Ovary (tissue), 9 donors: ENCODE results near the gene BRD3. TPM values are rescaled to one million over a fixed set of nuclear protein-coding genes. Genes with fewer than 3 reads are reported as not detected.

Source experiments
- DNase-seq, 5 donors: peaks; one replicate each; pipeline ENCODE4 v3.0.0-alpha.2; 2019 to 2020
- H3K27ac ChIP-seq, 2 donors: fragments of 200-600 bp; one replicate each; pipeline versions ENCODE4 v1.5.1 to v1.8.0; 2019 to 2022
- H3K27me3 ChIP-seq: fragments of 200-600 bp; one replicate; pipeline ENCODE4 v1.8.0; 2022
- H3K36me3 ChIP-seq: fragments of 200-600 bp; sonication (generic); one replicate; pipeline ENCODE4 v1.5.1; 2019
- H3K4me1 ChIP-seq: one replicate; pipeline ENCODE4 v1.8.1; 2013; ENCODE audit warnings: mild to moderate bottlenecking, moderate library complexity; ENCODE audit not compliant: insufficient read depth
- H3K4me3 ChIP-seq: fragments of 200-600 bp; sonication (generic); one replicate; pipeline ENCODE4 v1.5.1; 2017
- H3K9me3 ChIP-seq, 2 donors: fragments of 200-600 bp in 1 of 2; sonication (generic) in 1 of 2; one replicate each; pipeline versions ENCODE4 v1.5.1 to v1.8.1; 2013 to 2019; ENCODE audit warnings: mild to moderate bottlenecking in 1 of 2, moderate library complexity in 1 of 2
- EP300 ChIP-seq: sonication (generic); formaldehyde crosslinking; IDR thresholded peaks from one replicate; pipeline ENCODE4 v1.6.1; 2017; ENCODE audit warnings: antibody characterized with exemption
- POLR2A ChIP-seq: fragments of 450-650 bp; IDR thresholded peaks from one replicate; pipeline ENCODE4 v1.6.1; 2017; ENCODE audit warnings: antibody characterized with exemption, mild to moderate bottlenecking, moderate library complexity
- WGBS, 3 donors: extraction: QIAGEN DNeasy Blood & Tissue Kit in 1 of 3; methylation state at CpG; one replicate each; pipeline versions ENCODE4 v1.1.5 to v1.1.7; 2013 to 2017; 5-methylcytosine and 5-hydroxymethylcytosine counted together
- intact Hi-C, 4 donors: fragments of 100-400 bp; cut with DNase I; formaldehyde crosslinking; loops; one replicate each; pipeline versions ENCODE4 v1.11.0 to v1.15.1; 2022 to 2023
- polyA plus RNA-seq, 2 donors: library from polyadenylated mRNA; stranded (reverse); fragments of 200-250 nt in 1 of 2; fragments of 350-450 nt in 1 of 2; fragmentation: Illumina TruSeq in 1 of 2; extraction: RNeasy Lipid Tissue Mini Kit (QIAGEN cat#74804) in 1 of 2; gene quantifications; one replicate each; pipeline ENCODE4 v1.2.3, GENCODE V29; 2013 to 2014
- total RNA-seq, 7 donors: library from RNA; depleted of rRNA in 2 of 7; stranded (reverse); fragments of >200 nt in 2 of 7; fragmentation: NEBNext Ultra II Directional in 3 of 7; extraction: Animal tissue kit (Norgen Biotek cat#: 25700) in 3 of 7; gene quantifications; one replicate each; pipeline versions ENCODE4 v1.1.0 to v1.2.4, GENCODE V29; 2016 to 2023
- TF ChIP-seq, protein P1 (sequence below), 3 donors: fragments of 450-650 bp in 2 of 3; fragments of 200-600 bp in 1 of 3; IDR thresholded peaks; one replicate each; pipeline versions ENCODE4 v1.5.1 to v1.8.0; 2016 to 2022; ENCODE audit warnings: antibody characterized with exemption in 3 of 3, mild to moderate bottlenecking in 1 of 3
- donor health status: DM: no; HTN: no; CAD: no; lungs with moderate emphysema.
- donor health status: DM: no; HTN: no; CAD: no.
- donor health status: Bipolar disorder and iron deficiency.
- donor health status: DM: yes; HTN: yes; CAD: no.
- donor health status: DM: no; HTN: no; CAD: no.
- donor health status: DM: yes; HTN: yes; CAD: no.

The BRD3 gene
- total and polyA plus RNA-seq, 9 donors: 14.9 to 52.1 (median 39.2) TPM

DNA sequence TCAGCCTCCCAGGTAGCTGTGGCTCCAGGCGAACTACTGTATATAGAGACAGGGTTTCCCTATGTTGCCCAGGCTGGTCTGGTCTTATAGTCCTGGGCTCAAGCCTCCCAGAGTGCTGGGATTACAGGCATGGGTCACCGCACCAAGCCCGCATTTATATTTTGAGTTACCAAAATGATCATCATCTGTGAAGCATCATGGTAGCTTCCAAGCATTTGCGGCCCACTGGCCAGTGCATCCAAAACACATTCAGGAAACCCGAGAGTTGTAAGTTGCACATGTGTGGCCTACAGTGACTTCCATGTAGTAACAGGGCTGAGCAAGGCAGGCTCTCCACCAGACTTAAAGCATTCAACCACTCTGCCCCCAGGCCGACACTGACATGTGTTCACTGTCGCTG is 40.3 kb downstream of the BRD3 start:
- intact Hi-C loops: loop anchor here in 1 of 4 donors (10.0 kb wide), 1 partner anchor 107 kb away; the partner anchor contains the start of gene WDR5
- no peaks in the 10 kb centered on the region for H3K27me3 ChIP-seq
- TF ChIP-seq, protein P1, sequence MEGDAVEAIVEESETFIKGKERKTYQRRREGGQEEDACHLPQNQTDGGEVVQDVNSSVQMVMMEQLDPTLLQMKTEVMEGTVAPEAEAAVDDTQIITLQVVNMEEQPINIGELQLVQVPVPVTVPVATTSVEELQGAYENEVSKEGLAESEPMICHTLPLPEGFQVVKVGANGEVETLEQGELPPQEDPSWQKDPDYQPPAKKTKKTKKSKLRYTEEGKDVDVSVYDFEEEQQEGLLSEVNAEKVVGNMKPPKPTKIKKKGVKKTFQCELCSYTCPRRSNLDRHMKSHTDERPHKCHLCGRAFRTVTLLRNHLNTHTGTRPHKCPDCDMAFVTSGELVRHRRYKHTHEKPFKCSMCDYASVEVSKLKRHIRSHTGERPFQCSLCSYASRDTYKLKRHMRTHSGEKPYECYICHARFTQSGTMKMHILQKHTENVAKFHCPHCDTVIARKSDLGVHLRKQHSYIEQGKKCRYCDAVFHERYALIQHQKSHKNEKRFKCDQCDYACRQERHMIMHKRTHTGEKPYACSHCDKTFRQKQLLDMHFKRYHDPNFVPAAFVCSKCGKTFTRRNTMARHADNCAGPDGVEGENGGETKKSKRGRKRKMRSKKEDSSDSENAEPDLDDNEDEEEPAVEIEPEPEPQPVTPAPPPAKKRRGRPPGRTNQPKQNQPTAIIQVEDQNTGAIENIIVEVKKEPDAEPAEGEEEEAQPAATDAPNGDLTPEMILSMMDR (IDR thresholded peaks at IDR 0.05): no peak
- TF ChIP-seq POLR2A (no peak), EP300 (no peak)
- WGBS, 3 donors: 85 to 90% (median 87%) methylated on average over 7 of the region's 7 CpGs
- no peaks in the 10 kb centered on the region for H3K9me3 ChIP-seq
- no peak overlapping the region for H3K4me3 ChIP-seq
- no peaks in the 10 kb centered on the region for H3K36me3 ChIP-seq
- DNase-seq: no peak
- peaks cover 5% of the 10 kb centered on the region for H3K4me1 ChIP-seq
- no peak overlapping the region for H3K27ac ChIP-seq

DNA sequence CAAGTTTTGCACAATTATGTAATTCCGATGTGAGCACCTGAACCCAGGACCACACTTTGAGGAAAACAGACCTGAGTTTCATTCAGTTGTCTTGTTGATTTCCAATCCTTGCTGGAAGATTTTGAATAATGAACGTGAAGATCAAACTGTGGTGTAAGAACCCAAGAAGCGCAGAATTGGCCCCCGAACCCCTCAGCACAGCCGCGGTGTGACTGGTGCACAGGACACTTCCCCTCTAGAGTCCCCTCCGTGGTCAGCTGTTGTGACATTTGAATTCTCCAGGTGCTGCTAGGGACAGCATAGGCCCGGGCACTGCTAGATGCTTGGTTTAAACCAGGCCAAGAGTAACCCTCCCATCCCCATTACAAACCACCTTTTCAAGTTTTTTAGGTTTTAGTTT is 40.8 kb downstream of the BRD3 start:
- TF ChIP-seq EP300: no peak
- peaks cover 5% of the 10 kb centered on the region for H3K4me1 ChIP-seq
- no peak overlapping the region for H3K4me3 ChIP-seq
- H3K9me3 ChIP-seq: no peaks in the 10 kb centered on the region
- DNase-seq: peak in 1 of 5 donors; percentile 28
- intact Hi-C loops: loop anchor here in 1 of 4 donors (10.0 kb wide), 1 partner anchor 108 kb away; the partner anchor contains the start of gene WDR5
- no peaks in the 10 kb centered on the region for H3K27me3 ChIP-seq
- WGBS, 3 donors: 91 to 93% (median 93%) methylated on average over 8 of the region's 8 CpGs
- H3K27ac ChIP-seq: no peak overlapping the region
- no peaks in the 10 kb centered on the region for H3K36me3 ChIP-seq

DNA sequence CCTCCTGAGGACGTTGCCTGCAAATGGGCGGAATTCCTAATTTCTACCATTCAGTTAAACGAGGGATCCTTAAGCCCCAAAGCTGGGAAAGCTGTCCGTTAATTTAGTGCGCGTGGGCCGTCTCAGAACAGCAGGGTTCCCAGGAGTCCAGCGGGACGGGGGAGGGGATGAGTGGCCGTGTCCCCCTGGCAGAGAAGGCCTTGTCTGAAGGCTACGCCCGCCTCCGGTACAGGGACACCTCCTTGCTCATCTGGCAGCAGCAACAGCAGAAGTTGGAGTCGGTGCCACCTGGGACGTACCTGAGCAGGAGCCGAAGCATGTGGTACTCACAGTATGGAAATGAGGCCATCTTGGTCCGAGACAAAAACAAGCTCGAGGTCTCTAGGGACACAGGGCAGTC is 41.2 kb downstream of the BRD3 start:
- Histone ChIP-seq H3K4me1 (peaks cover 5% of the 10 kb centered on the region), H3K9me3 (no peaks in the 10 kb centered on the region), H3K4me3 (no peak overlapping the region), H3K36me3 (no peaks in the 10 kb centered on the region), H3K27ac (no peak overlapping the region), H3K27me3 (no peaks in the 10 kb centered on the region)
- peak in 4 of 5 donors; percentile 41 to 70 (median 62) for DNase-seq
- WGBS, 3 donors: 80 to 88% (median 82%) methylated on average over 18 of the region's 18 CpGs
- TF ChIP-seq EP300: no peak
- TF ChIP-seq POLR2A: no peak
- TF ChIP-seq, protein P1 (IDR thresholded peaks at IDR 0.05): no peak
- intact Hi-C loops: loop anchor here in 1 of 4 donors (10.0 kb wide), 1 partner anchor 108 kb away; the partner anchor contains the start of gene WDR5

DNA sequence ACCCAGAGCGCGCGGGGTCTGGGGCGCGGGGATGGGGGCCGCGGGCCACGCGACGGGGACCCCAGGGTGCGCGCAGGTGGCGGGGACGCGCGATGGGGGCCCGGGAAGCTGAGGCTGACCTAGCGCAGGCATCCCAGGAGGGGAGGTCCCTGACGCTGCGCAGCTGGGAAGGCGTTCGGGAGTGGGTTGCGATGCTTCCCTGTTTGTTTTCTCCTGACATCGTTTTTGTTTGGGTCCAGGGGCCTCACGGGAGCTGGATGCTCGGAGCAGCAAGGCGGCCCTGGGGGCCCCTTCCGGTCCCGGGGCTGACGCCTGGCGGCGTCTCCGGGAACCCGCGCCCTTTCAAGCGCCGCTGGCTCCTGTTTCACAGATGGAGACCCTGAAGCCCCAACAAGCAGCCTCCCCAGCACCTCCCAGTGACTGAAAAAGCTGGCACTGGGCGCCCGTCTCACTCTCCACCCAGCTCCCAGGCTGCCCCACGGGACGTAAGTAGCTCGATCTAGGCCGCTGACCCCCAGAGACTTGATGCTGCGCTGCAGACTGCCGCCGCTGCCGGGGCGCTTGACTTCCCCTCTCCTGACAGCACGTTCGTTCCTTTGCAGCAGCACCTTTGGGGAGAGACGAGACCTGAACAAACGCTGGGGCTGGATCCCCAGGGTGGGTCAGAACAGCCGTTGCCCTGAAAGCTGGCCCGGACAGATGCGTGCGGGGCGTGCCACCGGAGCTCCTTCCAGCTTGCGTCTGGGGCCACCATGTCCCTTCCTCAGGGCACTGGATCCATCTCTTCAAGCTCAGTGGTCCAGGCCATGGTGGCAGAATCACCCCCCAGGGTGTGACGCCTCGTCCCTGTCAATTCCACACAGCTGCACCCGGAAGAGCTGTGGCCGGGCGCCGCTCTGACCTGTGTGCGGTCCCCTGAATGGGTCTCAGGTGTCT is 42.0 kb downstream of the BRD3 start:
- peak; percentile 39 to 73 (median 59) for DNase-seq
- no peaks in the 10 kb centered on the region for H3K9me3 ChIP-seq
- peak overlapping the region; percentile 62 to 79 for H3K27ac ChIP-seq
- no peaks in the 10 kb centered on the region for H3K36me3 ChIP-seq
- intact Hi-C loops: loop anchor here in 1 of 4 donors (10.0 kb wide), 1 partner anchor 109 kb away; the partner anchor contains the start of gene WDR5
- TF ChIP-seq POLR2A: no peak
- TF ChIP-seq EP300: no peak
- TF ChIP-seq, protein P1 (IDR thresholded peaks at IDR 0.05): no peak
- H3K4me1 ChIP-seq: peaks cover 5% of the 10 kb centered on the region
- H3K4me3 ChIP-seq: peak overlapping the region; percentile 96
- H3K27me3 ChIP-seq: no peaks in the 10 kb centered on the region
- WGBS, 3 donors: 12 to 18% (median 12%) methylated on average over 48 to 66 of the region's 66 CpGs
